Medulla oblongata (tissue), 1 donor: ENCODE measurements around the gene PPBP.

Experiments used
- DNase-seq: peaks from one replicate; pipeline ENCODE4 v3.0.0-alpha.2; 2015; ENCODE audit errors: extremely low spot score

The PPBP gene

DNA sequence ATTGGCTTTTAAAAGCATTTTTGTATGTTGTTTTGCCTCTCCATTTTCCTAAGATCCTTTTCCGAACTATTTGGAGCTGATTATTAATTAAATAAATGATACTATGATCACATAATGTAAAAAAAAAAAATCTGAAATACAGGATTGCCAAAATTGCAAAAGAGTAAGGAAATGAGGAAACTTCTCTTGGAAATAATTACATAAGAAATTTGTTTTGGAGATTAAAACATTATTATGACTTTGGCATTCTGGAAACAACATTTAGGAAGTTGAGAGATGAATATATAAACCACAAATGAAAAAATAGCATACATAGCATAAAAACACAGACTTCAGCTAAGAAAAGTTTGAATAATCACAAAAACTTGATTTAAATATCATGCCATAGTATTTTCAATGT, 39.7 kb downstream of the PPBP start:
- DNase-seq, result no peak

DNA sequence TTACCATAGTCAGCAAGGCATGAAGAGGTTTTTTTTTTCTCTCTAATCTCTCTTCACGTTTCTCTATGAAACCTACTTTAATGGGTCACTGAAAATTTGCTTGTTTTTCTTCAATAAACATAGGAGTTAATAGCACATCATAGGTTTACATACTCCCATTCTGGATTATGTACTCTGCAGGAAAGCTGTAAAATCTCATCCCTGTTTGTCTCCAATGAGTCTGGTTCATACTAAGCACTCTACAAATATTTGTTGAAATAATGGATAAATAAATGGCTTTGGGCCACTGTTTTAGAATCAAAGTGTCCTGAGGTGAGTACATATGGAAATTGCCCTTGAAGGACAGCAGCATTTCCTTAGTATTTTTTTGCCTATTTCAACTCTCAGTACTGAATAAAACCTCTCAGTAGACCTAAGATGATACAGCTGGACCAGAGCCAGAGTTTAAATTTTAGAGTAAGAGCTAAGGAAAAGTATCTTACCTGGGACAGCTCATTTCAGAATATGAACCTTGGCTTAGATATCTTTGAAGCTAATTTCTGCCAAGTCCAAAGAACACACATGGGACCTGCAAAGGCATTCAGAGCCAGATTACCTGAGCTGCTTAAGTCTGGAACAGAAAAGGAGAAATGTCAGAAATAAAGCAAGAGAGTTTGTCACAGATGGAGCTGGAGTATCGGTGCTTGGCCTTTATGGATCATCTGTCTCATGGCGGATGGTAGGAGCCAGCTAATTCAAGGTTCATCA, 40.6 kb downstream of the PPBP start:
- no peak for DNase-seq

DNA sequence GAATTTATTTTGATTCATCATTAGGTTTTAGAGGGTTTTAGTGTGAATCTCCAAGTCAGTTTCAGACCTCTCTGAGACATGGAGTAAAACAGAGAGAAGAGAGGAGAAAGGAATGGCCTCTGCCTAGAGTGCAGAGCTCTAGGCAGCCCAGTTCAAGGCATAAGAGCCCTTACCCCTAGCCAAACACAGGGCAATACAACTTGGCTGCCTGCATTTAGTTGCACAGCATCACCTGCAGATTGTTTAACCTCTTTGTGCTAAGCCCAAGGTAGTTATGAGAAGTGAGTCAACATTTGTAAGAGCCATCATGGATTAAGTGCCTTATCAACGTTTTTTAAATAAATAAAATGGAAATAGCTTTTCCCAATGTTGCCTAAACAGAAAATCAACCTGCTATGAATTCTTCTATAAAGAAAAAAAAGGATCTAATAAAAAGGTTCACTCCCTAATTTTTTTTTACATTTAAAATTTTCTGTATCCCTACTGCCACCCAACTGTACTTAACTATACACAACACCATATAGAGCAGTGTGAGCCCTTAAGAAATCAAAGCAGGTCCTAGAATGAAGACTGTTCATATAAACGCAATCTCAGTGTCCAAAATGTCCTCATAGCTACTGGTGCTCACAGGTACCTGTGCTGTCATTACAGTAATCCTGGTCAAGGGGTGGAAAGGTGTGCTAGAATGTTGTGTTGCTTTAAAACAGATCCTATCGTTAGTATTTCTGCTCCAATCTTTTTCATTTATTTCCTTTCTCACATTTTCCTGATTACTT, 42.1 kb downstream of the PPBP start:
- no peak for DNase-seq

DNA sequence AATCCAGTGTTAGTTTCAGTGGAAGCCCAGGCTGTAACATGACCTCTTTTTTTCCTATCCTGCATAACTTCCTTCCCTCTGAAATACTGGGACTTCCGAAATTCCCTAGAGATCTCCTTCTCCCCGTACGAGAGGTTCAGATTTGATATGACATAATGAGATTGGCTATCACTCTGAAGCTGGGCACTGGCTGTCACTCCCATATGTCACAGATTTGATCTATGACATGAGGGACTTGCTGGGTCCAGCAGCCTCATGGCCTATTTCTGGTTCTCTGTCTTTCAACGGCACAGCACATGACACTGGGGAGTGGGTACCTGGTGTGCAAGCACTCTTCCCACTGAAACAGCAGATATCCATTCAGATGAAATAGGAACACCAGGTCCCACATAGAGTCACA, 42.9 kb downstream of the PPBP start:
- no peak for DNase-seq

DNA sequence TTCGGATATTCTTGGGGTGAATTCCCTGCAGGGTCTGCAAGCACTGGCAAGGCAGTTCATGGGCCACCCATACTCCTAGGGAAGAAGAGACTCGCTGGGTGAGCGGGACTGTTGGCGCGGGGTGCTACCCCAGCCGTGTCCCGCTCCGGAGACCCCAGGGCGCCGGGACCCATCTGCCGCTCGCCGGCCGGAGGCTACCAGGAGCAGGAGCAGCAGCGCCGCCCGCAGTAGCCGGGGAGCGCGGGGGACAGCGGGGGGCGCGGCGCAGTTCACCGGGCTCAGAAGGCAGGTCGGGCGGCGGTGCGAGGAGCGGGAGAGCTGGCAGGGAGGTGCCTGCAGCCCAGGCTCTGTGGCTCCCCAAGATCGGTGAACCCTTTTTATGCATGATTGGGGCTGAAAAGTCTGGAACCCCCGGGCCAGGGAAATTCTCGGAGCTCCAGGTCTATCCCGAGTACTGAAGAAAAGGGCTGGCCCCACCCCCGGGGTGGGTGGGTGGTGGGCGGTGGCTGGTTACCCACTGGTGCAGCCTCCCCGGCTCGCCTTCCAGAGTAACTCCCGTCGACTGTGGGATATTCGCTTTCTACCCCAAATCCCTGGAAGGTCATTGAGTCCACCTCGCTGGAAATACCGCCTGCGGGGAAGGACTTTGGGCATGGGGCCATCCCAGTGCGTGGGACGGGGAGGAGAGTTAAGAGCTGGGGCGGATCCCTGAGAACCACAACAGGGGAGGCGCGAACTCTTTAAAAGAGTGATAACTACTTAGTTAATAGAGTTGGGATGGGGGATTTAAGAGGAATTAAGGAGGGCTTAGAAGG, 43.7 kb downstream of the PPBP start:
- no peak for DNase-seq

DNA sequence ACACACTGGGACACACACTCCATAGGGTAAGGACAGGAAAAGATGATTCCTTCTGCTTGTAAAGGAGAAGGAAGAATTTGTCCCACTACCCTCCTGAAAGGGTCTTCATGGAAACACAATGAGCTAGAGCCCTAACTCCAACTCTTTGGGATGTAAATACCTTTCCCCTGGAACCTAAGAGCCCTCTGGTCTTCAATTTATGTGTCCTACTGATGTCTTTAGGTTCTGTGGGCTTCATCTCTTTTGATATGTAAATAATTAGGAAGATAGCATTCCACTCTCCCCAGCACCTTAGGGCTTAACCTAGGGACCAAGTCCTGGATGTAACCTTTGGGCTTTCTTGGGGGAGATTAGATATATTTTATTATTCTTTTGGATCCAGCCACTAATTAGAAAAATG, 44.4 kb downstream of the PPBP start:
- no peak for DNase-seq

DNA sequence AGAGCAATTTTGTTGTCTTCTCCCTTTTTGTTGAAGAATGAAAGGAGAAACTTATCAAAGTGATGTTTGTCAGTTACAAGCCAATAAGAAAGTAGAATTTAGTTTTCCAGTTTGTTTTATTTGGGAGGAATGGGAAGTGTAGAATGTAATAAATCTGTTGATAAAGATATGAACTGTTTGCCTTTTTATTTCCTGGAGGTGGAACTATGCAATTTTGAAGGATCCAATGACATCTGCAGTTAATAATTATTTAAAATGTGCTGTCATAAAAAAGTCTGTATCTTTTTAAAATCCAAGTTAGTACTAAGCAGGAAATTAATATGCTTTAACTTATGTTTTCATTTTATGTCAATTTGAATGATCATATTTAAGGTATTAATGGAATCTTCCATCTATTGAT, 51.0 kb downstream of the PPBP start:
- no peak for DNase-seq
